T-helper 9 cell (primary cell): ENCODE measurements around the gene ZNF398.

Experiments
- DNase-seq: peaks from one replicate; pipeline ENCODE4 v3.0.0-alpha.2; 2020

The ZNF398 gene

GRCh38 chr7:149229526-149229925 is 82.3 kb downstream of the ZNF398 start:
- no peak for DNase-seq

- no peak for DNase-seq
Observed at GRCh38 chr7:149232362-149232761, 85.1 kb downstream of the ZNF398 start.
